ENCODE results near the gene SMIM7. TPM values are rescaled to one million over a fixed set of nuclear protein-coding genes. Genes with fewer than 3 reads are reported as not detected.
A peak's percentile ranks its signal among the peaks of the same experiment; 100 is the strongest.

The SMIM7 gene
- total RNA-seq, 3 donors from 2014 or later, result 111 to 167 (median 142) TPM

DNA sequence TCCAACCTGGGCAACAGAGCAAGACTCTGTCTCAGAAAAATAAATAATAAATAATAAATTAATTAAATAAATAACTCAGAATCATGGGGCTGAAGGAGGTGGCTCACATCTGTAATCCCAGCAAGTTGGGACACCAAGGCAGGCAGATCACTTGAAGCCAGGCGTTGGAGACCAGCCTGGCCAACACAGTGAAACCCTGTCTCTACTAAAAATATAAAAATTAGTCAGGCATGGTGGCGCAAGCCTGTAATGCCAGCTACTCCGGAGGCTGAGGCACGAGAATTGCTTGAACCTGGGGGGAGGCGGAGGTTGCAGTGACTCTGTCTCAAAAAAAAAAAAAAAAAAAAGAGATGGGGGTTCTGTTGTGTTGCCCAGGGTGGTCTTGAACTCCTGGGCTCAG lies 8.2 kb upstream of the SMIM7 start:
- TF ChIP-seq POLR2AphosphoS5 (IDR thresholded peaks at IDR 0.05) (no peak), CTCF (IDR thresholded peaks at IDR 0.05) (no peak), POLR2A (IDR thresholded peaks at IDR 0.05) (no peak)
- Histone ChIP-seq H3K36me3 (no peaks in the 10 kb centered on the region), H3K4me3 (no peak overlapping the region), H3K9me3 (no peaks in the 10 kb centered on the region), H3K27me3 (no peaks in the 10 kb centered on the region), H3K4me1 (no peaks in the 10 kb centered on the region), H3K27ac (no peak overlapping the region)
- no peak for DNase-seq (ENCODE audit: low spot score in 2 of 2)
- intact Hi-C loops (cut with DNase I; ENCODE audit: low total_unique reads), result no loop called here

- Histone ChIP-seq H3K9me3 (no peaks in the 10 kb centered on the region), H3K4me1 (peaks cover 0 to 9% of the 10 kb centered on the region in 2 donors), H3K27me3 (no peaks in the 10 kb centered on the region), H3K36me3 (no peaks in the 10 kb centered on the region), H3K27ac (peak overlapping the region in 1 of 2 donors; percentile 95), H3K4me3 (peak overlapping the region; percentile 70 to 90 (median 73))
- peak in 1 of 2 donors; percentile 19 for DNase-seq (ENCODE audit: low spot score in 2 of 2)
- no peak for TF ChIP-seq POLR2A (IDR thresholded peaks at IDR 0.05)
- no peak for TF ChIP-seq CTCF (IDR thresholded peaks at IDR 0.05)
- no peak for TF ChIP-seq POLR2AphosphoS5 (IDR thresholded peaks at IDR 0.05)
- intact Hi-C loops (cut with DNase I; ENCODE audit: low total_unique reads), result loop anchor here (5.0 kb wide), 2 partner anchors 1621 to 1636 kb away; partner anchors contain the start of gene JUND
Measured at GRCh38 chr19:16661480-16662034, 1.6 kb upstream of the SMIM7 start.

DNA sequence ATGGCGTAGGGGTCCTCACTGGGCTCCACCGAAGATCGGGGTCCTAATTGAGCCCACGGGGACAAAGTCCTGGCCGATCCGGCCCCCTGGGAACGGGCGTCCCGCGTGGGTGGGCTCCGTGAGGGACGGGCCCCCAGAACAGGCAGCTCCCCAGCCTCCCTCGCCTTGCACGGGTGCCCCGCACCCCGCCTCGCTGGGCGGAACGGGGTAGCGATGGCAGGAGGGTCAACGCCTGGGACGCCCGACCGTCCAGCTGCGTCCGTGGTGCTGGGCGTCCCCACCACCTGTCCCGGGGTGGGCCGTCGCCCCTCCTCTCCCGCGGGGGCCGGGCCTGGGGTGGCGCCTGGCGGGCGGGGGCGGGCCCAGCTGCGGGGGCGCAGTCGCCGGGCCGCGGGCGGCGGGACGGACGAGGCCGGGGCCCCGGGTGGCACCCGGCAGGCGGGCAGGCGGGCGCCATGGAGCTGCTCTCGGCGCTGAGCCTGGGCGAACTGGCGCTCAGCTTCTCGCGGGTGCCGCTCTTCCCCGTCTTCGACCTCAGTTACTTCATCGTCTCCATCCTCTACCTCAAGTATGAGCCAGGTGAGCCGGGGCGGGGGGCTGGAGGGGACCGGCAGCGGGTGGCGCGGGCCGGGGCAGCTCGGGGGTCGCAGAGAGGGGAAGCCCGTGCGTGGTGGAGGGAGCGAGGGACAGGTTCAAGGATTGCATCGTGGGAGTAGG lies 977 bp upstream of the SMIM7 start, which contains the start of gene TMEM38A:
Gene TMEM38A (plus strand): TSS at position 377 of the 717 bp plus-strand sequence. CDS start 79 bp downstream, at position 456.
- TF ChIP-seq POLR2A (IDR thresholded peaks at IDR 0.05) (no peak), POLR2AphosphoS5 (IDR thresholded peaks at IDR 0.05) (no peak), CTCF (IDR thresholded peaks at IDR 0.05) (no peak)
- Histone ChIP-seq H3K27ac (peak within 1 kb of the TSS; percentile 84 to 95), H3K36me3 (no peaks in the 10 kb centered on the region), H3K4me1 (peaks cover 0 to 9% of the 10 kb centered on the region in 2 donors), H3K27me3 (no peaks in the 10 kb centered on the region), H3K4me3 (peak within 1 kb of the TSS; percentile 70 to 90 (median 73)), H3K9me3 (no peaks in the 10 kb centered on the region)
- peak; percentile 30 to 52 for DNase-seq (ENCODE audit: low spot score in 2 of 2)
- intact Hi-C loops (cut with DNase I; ENCODE audit: low total_unique reads), result loop anchor here (5.0 kb wide), 2 partner anchors 1621 to 1636 kb away; partner anchors contain the start of gene JUND

GRCh38 chr19:16659464-16659831 lies 496 bp downstream of the SMIM7 start:
- intact Hi-C loops (cut with DNase I; ENCODE audit: low total_unique reads), result no loop called here
- TF ChIP-seq CTCF (IDR thresholded peaks at IDR 0.05) (no peak), POLR2AphosphoS5 (IDR thresholded peaks at IDR 0.05) (no peak), POLR2A (IDR thresholded peaks at IDR 0.05) (no peak)
- peak overlapping the region; percentile 70 to 90 (median 73) for H3K4me3 ChIP-seq
- H3K4me1 ChIP-seq, result peaks cover 0 to 9% of the 10 kb centered on the region in 2 donors
- H3K9me3 ChIP-seq, result no peaks in the 10 kb centered on the region
- peak in 1 of 2 donors; percentile 18 for DNase-seq (ENCODE audit: low spot score in 2 of 2)
- no peaks in the 10 kb centered on the region for H3K36me3 ChIP-seq
- H3K27me3 ChIP-seq, result no peaks in the 10 kb centered on the region
- peak overlapping the region; percentile 84 to 95 for H3K27ac ChIP-seq

DNA sequence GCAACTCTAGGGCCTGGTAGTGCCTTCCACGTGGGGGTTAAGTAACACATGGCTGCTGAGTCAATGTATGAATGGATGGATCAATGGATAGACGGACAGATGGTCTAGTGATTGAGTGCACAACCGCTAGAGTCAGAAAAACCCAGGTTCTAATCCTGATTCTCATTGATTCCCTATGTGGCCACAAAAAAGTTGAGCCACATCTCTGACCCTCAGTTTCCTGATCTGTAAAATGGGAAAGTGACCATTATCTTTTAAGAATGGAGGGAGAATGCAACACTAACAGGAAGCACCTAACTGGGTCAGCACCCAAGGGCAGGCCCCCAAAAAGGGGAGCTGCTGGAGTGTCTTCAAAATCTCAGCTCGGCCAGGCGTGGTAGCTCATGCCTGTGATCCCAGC lies 2.6 kb downstream of the SMIM7 start:
- H3K36me3 ChIP-seq, result no peaks in the 10 kb centered on the region
- DNase-seq (ENCODE audit: low spot score in 2 of 2), result no peak
- no peak overlapping the region for H3K27ac ChIP-seq
- intact Hi-C loops (cut with DNase I; ENCODE audit: low total_unique reads), result no loop called here
- no peaks in the 10 kb centered on the region for H3K9me3 ChIP-seq
- H3K4me3 ChIP-seq, result no peak overlapping the region
- H3K27me3 ChIP-seq, result no peaks in the 10 kb centered on the region
- TF ChIP-seq CTCF (IDR thresholded peaks at IDR 0.05) (no peak), POLR2AphosphoS5 (IDR thresholded peaks at IDR 0.05) (no peak), POLR2A (IDR thresholded peaks at IDR 0.05) (no peak)
- H3K4me1 ChIP-seq, result peaks cover 0 to 9% of the 10 kb centered on the region in 2 donors
